Panc1 (cell line): ENCODE results near the gene MAIP1. TPM values are rescaled to one million over a fixed set of nuclear protein-coding genes. Genes with fewer than 3 reads are reported as not detected.

Experiments
- ATAC-seq: fragments of 200-7000 bp; cut with Tn5 transposase; 2 replicates; pipeline ENCODE4 v1.9.1; 2020; ENCODE audit warnings: mild to moderate bottlenecking, moderate library complexity
- BruUV-seq: library from RNA; stranded (reverse); fragments of 400-500 nt; replicated peaks from 2 replicates; lab custom pipeline; 2021; lab: Mats Ljungman, UMichigan
- CTCF ChIA-PET: fragments of 300-600 bp; sonication (Branson Sonifier 250); formaldehyde crosslinking; loops from one replicate; lab custom pipeline; 2022; ENCODE audit warnings: antibody characterized with exemption; lab: Charles Lee
- POLR2A ChIA-PET: fragments of 300-600 bp; sonication (Branson Sonifier 250); formaldehyde crosslinking; loops from one replicate; lab custom pipeline; 2022; ENCODE audit warnings: antibody characterized with exemption; lab: Charles Lee
- DNase-seq: peaks from one replicate; pipeline ENCODE4 v3.0.0-alpha.2; 2010; ENCODE audit warnings: low read depth, low spot score
- H3K27ac ChIP-seq: 2 replicates; pipeline ENCODE4 v1.5.1; 2011; ENCODE audit warnings: mild to moderate bottlenecking, low read length, inconsistent platforms
- H3K27me3 ChIP-seq: fragments of 200-500 bp; sonication (Bioruptor generic); 2 replicates; pipeline ENCODE4 v1.6.0; 2014; ENCODE audit warnings: low read length, inconsistent platforms; ENCODE audit not compliant: control insufficient read depth, insufficient read depth
- H3K36me3 ChIP-seq: fragments of 200-500 bp; sonication (Bioruptor generic); 2 replicates; pipeline ENCODE4 v1.5.1; 2014; ENCODE audit warnings: inconsistent platforms, mild to moderate bottlenecking, low read length, moderate library complexity; ENCODE audit not compliant: control insufficient read depth, insufficient read depth
- H3K4me1 ChIP-seq: 2 replicates; pipeline ENCODE4 v1.5.1; 2011; ENCODE audit warnings: inconsistent platforms, mild to moderate bottlenecking, low read length, moderate library complexity; ENCODE audit not compliant: control insufficient read depth, insufficient read depth
- H3K4me3 ChIP-seq, 2 experiments: 2 replicates each; pipeline ENCODE4 v1.5.1; 2011 to 2012; ENCODE audit warnings: low read depth in 2 of 2, low read length in 2 of 2, mild to moderate bottlenecking in 2 of 2, inconsistent platforms in 1 of 2, moderate library complexity in 1 of 2
- H3K9me3 ChIP-seq: fragments of 200-500 bp; sonication (Bioruptor generic); 2 replicates; pipeline ENCODE4 v1.5.1; 2014; ENCODE audit warnings: low read depth, mild to moderate bottlenecking, inconsistent platforms, low read length, moderate library complexity; ENCODE audit not compliant: control insufficient read depth, insufficient read depth
- CTCF ChIP-seq: fragments of 450-650 bp; IDR thresholded peaks from 2 replicates; pipeline ENCODE4 v1.5.1; 2017; ENCODE audit warnings: mild to moderate bottlenecking
- POLR2AphosphoS5 ChIP-seq: IDR thresholded peaks from 2 replicates; pipeline ENCODE4 v1.6.1; 2012; ENCODE audit warnings: mild to moderate bottlenecking, low read depth, low read length, moderate library complexity
- REST ChIP-seq, 2 experiments: IDR thresholded peaks; 2 replicates each; pipeline ENCODE4 v1.6.1; 2011 to 2012; ENCODE audit warnings: low read depth in 2 of 2, control low read depth in 1 of 2, low read length in 1 of 2, mild to moderate bottlenecking in 1 of 2, moderate library complexity in 1 of 2; ENCODE audit not compliant: insufficient read depth in 1 of 2
- SIN3A ChIP-seq: IDR thresholded peaks from 2 replicates; pipeline ENCODE4 v1.6.1; 2012; ENCODE audit warnings: low read depth, mild to moderate bottlenecking, low read length, moderate library complexity, borderline replicate concordance; ENCODE audit not compliant: insufficient read depth
- TCF7L2 ChIP-seq: IDR thresholded peaks from 2 replicates; pipeline ENCODE4 v1.6.1; 2011; ENCODE audit warnings: mild to moderate bottlenecking, low read depth, low read length, inconsistent platforms
- in situ Hi-C: cut with HindIII; loops from 2 replicates; pipeline ENCODE4 v1.10.0; 2016; ENCODE audit warnings: low sequenced_read_pairs, low pct_unique_long_range_greater_than_20kb
- intact Hi-C: fragments of 100-400 bp; cut with micrococcal nuclease; formaldehyde crosslinking; loops from one replicate; pipeline ENCODE4 v1.10.0; 2022; ENCODE audit not compliant: unreplicated experiment
- total RNA-seq: library from RNA; stranded (reverse); gene quantifications from one replicate; pipeline ENCODE4 v1.2.1, GENCODE V29; 2021; ENCODE audit not compliant: unreplicated experiment

The MAIP1 gene
- total RNA-seq, 1 experiment from 2014 or later: 20.9 TPM

- TF ChIP-seq TCF7L2 (no peak), REST (IDR thresholded peaks at IDR 0.05; ENCODE audit: insufficient read depth in 1 of 2, low read depth in 2 of 2, low read length in 1 of 2) (no peak), SIN3A (no peak), CTCF (no peak), POLR2AphosphoS5 (no peak)
- no TSS peak for BruUV-seq
- Histone ChIP-seq H3K27me3 (no peaks in the 10 kb centered on the region), H3K27ac (no peak overlapping the region), H3K4me3 (no peak overlapping the region), H3K4me1 (no peaks in the 10 kb centered on the region), H3K9me3 (no peaks in the 10 kb centered on the region), H3K36me3 (peaks cover 31% of the 10 kb centered on the region)
- ChIA-PET CTCF (no interaction called here), POLR2A (no interaction called here)
- intact Hi-C loops (no loop called here), in situ Hi-C loops (no loop called here)
- no peak for DNase-seq
- ATAC-seq: no peak
Measured at GRCh38 chr2:199966976-199967375, 11.6 kb downstream of the MAIP1 start.

- peaks cover 22% of the 10 kb centered on the region for H3K36me3 ChIP-seq
Measured at GRCh38 chr2:199968126-199968525, 12.7 kb downstream of the MAIP1 start.

More at GRCh38 chr2:199968126-199968525, 12.7 kb downstream of the MAIP1 start:
- no peak overlapping the region for H3K27ac ChIP-seq
- H3K9me3 ChIP-seq: no peaks in the 10 kb centered on the region
- in situ Hi-C loops (no loop called here), intact Hi-C loops (no loop called here)
- ChIA-PET CTCF (no interaction called here), POLR2A (no interaction called here)
- H3K4me3 ChIP-seq: no peak overlapping the region
- no TSS peak for BruUV-seq
- TF ChIP-seq SIN3A (no peak), POLR2AphosphoS5 (no peak), REST (IDR thresholded peaks at IDR 0.05; ENCODE audit: insufficient read depth in 1 of 2, low read depth in 2 of 2, low read length in 1 of 2) (no peak), CTCF (no peak), TCF7L2 (no peak)
- no peaks in the 10 kb centered on the region for H3K4me1 ChIP-seq
- no peaks in the 10 kb centered on the region for H3K27me3 ChIP-seq
- ATAC-seq: no peak
- DNase-seq: no peak
